T47D (cell line): ENCODE results near the gene STK26.
"Not testable (repeated sequence)": the region's sequence is repeated elsewhere in the genome, so short reads cannot be mapped to it uniquely, and the experiment has no call there.

Source experiments
- DNase-seq, 2 experiments: peaks; one replicate each; pipeline versions ENCODE4 v3.0.0 to v3.0.0-alpha.2; 2011 to 2012; ENCODE audit warnings: low read depth in 1 of 2, low spot score in 1 of 2
- JUND ChIP-seq: IDR thresholded peaks from 2 replicates; pipeline ENCODE4 v1.6.1; 2012; ENCODE audit warnings: low read depth
- in situ Hi-C: cut with HindIII; loops from 2 replicates; pipeline ENCODE4 v1.10.0; 2016; ENCODE audit warnings: low sequenced_read_pairs, low pct_unique_long_range_greater_than_20kb

Gene STK26

GRCh38 chrX:132022967-132023895, at the start of gene STK26:
TSS of gene STK26 (plus strand) at chrX:132023302. CDS start at chrX:132023618, 316 bp downstream.
- TF ChIP-seq JUND = no peak
- DNase-seq = peak; percentile 44 to 83
- in situ Hi-C loops = no loop called here

DNA sequence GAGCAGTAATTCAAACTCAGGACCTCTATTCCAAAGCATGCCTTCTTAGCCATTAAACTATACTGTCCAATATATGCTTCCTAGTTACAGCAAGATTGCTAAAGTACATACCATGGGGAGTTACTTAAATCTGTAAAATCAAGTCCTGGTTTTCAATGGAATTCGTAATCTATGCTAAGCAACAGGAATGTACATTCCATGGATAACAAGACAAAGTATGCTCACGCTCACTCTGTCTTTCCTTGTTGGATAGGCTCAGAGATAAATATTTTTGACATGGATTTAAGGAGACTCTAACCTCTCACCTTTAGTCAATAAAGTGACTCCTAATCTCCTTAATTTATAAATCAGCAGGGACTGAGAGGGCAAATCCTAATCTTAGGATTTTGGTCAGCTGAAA, 47.3 kb upstream of the STK26 start:
- TF ChIP-seq JUND = no peak
- DNase-seq = no peak
- in situ Hi-C loops = no loop called here

DNA sequence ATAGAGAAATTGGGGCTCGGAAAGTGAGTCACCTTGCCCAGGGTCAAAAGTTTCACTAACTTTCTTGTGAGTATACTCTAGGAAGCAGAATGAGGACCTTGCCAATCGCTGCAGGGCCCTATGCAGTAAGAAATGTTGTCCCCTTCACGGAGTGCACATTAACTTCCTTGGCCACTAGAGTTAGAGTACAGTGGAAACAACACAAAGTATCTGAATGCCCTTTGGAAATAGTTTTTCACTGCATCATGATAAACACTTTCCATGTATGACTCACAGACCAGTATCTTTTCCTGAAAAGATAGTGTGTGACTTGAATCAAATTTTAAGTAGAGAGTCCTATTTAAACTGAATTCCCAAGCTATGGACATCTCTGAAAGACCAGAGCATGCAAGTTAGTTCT, 45.5 kb upstream of the STK26 start:
- no peak for TF ChIP-seq JUND
- DNase-seq = no peak
- in situ Hi-C loops = no loop called here

- DNase-seq = no peak
- in situ Hi-C loops = no loop called here
- no peak for TF ChIP-seq JUND
Observed at GRCh38 chrX:131979116-131979515, 44.0 kb upstream of the STK26 start.

DNA sequence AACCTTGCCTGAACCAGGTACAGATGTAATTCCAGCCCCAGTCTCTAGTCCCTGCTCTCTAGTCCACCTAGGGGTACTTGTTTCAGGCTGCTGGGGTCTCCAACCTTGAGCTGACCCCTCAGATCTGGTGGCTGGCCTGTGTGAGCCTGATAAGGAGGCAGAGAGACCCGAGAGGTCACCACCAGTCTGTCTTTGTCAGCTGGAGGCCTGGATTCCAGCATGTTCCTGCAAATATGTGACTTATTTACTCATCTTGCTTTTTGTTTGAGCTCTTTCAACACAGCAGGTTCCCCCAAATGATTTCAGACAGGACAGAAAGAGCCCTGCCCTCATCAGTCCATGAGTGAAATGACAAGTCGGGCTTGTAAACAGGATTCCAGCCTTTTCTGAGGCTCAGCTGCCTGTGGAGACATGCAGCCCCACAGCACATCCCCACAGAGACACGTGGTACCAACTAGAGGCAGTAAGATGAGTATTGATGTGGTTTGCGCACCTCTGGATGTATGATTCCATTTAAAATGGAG, 37.5 kb upstream of the STK26 start:
- no peak for TF ChIP-seq JUND
- DNase-seq = peak in 1 of 2 experiments; percentile 21
- in situ Hi-C loops = no loop called here

- in situ Hi-C loops = no loop called here
- DNase-seq = no peak
- no peak for TF ChIP-seq JUND
Observed at GRCh38 chrX:131987252-131987651, 35.9 kb upstream of the STK26 start.

GRCh38 chrX:131988236-131988635, 34.9 kb upstream of the STK26 start:
- DNase-seq = no peak
- in situ Hi-C loops = no loop called here
- TF ChIP-seq JUND = no peak

- no peak for DNase-seq
- in situ Hi-C loops = no loop called here
- no peak for TF ChIP-seq JUND
Observed at GRCh38 chrX:132001127-132001526, 22.0 kb upstream of the STK26 start.

DNA sequence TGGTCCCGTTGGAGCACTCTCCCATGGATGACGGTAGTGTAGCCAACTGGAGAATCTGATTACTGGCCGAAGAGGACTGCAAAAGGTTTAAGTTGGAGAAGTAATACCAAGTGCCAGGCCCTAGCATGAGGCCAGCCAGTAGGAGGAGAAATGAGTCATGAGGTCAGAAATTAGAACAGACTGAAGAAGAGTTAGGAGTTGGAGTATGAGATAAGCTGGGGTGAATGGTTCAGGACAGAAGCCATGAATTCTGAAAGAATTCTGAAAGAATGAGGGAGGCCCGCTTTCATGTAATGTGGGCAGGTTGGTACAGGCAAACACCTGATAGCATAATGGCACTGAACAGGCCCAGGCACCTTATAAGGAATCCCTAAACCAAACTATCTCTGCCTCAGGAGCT, 18.4 kb upstream of the STK26 start:
- DNase-seq = peak in 1 of 2 experiments; percentile 11
- no peak for TF ChIP-seq JUND
- in situ Hi-C loops = no loop called here

- in situ Hi-C loops = no loop called here
- DNase-seq = no peak
- TF ChIP-seq JUND = no peak
Observed at GRCh38 chrX:132009350-132009749, 13.8 kb upstream of the STK26 start.

DNA sequence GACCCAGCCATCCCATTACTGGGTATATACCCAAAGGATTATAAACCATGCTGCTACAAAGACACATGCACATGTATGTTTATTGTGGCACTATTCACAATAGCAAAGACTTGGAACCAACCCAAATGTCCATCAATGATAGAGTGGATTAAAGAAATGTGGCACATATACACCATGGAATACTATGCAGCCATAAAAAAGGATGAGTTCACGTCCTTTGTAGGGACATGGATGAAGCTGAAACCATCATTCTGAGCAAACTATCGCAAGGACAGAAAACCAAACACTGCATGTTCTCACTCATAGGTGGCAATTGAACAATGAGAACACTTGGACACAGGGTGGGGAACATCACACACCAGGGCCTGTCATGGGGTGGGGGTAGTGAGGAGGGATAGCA, 12.9 kb upstream of the STK26 start:
- DNase-seq, in situ Hi-C loops: not testable (repeated sequence)

GRCh38 chrX:132015875-132016274, 7.2 kb upstream of the STK26 start:
- DNase-seq = no peak
- no peak for TF ChIP-seq JUND
- in situ Hi-C loops = no loop called here

DNA sequence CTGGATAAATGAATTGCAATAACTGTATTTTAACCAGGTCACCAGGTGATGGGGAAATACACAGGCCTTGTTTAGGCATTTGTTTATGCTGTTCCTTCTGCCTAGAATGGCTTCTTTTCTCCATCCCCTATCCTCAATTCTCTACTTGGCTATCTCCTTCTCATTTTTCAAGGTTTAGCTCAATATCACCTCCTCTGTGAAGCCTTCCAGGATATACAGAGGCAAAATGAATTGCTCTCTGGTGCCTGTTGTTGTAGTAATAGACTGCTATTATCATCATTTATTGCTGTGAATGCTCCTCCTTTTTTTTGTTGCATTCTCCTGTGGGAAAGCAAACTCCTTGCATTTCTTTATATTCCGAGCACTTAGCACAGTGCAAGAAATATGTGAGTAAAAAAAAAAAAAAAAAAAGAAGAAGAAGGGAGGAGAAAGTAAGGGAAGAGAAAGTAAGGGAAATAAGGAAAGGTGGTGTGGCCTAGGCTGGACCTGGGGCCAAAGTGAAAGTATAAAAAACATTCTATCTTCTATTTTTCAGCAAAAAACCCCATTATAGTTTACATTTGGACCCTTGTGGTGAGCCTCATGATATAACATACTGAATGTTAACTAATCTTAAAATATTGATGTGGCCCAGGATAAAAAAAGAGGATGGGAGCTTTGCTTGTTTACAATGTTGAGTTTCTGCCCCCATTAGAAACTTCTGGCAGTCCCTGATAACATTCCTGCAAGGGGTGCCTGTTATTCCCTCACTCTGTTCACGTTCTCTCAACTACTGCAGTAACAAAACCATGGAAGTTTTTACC, 6.3 kb upstream of the STK26 start:
- no peak for TF ChIP-seq JUND
- in situ Hi-C loops = no loop called here
- no peak for DNase-seq
